Vagina (tissue), 2 donors: ENCODE data around the gene ZNF469. TPM values are rescaled to one million over a fixed set of nuclear protein-coding genes. Genes with fewer than 3 reads are reported as not detected.

Source experiments
- DNase-seq, 2 donors: peaks; one replicate each; pipeline ENCODE4 v3.0.0-alpha.2; 2017; ENCODE audit errors: extremely low spot score in 2 of 2
- H3K27ac ChIP-seq: fragments of 200-600 bp; sonication (generic); one replicate; pipeline ENCODE4 v1.5.1; 2019
- H3K27me3 ChIP-seq: fragments of 200-600 bp; sonication (generic); one replicate; pipeline ENCODE4 v1.5.1; 2019
- H3K36me3 ChIP-seq, 2 donors: fragments of 200-600 bp; sonication (generic); one replicate each; pipeline ENCODE4 v1.5.1; 2017 to 2019
- H3K4me1 ChIP-seq: fragments of 200-600 bp; sonication (generic); one replicate; pipeline ENCODE4 v1.5.1; 2019
- H3K4me3 ChIP-seq, 2 donors: fragments of 200-600 bp; sonication (generic); 1 replicate in 1 of 2; 2 replicates in 1 of 2; pipeline ENCODE4 v1.5.1; 2016 to 2019
- H3K9me3 ChIP-seq: fragments of 200-600 bp; sonication (generic); one replicate; pipeline ENCODE4 v1.5.1; 2019
- CTCF ChIP-seq, 3 experiments: fragments of 450-650 bp in 2 of 3; fragments of 200-600 bp in 1 of 3; sonication (generic) in 1 of 3; IDR thresholded peaks; one replicate each; pipeline ENCODE4 v1.5.1; 2017 to 2019; ENCODE audit warnings: antibody characterized with exemption in 3 of 3, mild to moderate bottlenecking in 2 of 3, moderate library complexity in 2 of 3
- POLR2A ChIP-seq, 2 donors: fragments of 450-650 bp; IDR thresholded peaks; one replicate each; pipeline ENCODE4 v1.6.1; 2017; ENCODE audit warnings: antibody characterized with exemption in 2 of 2, mild to moderate bottlenecking in 2 of 2, moderate library complexity in 2 of 2
- POLR2AphosphoS5 ChIP-seq, 2 donors: sonication (generic); formaldehyde crosslinking; IDR thresholded peaks; one replicate each; pipeline ENCODE4 v1.9.0; 2017; ENCODE audit warnings: antibody characterized with exemption in 2 of 2, mild to moderate bottlenecking in 2 of 2, low read depth in 1 of 2; ENCODE audit not compliant: insufficient read depth in 1 of 2
- intact Hi-C: fragments of 100-400 bp; cut with DNase I; formaldehyde crosslinking; loops from one replicate; pipeline ENCODE4 v1.15.1; 2023
- total RNA-seq: library from RNA; depleted of rRNA; stranded (reverse); fragments of >200 nt; gene quantifications from one replicate; pipeline ENCODE4 v1.2.3, GENCODE V29; 2016

Gene ZNF469
- total RNA-seq, 1 donor from 2014 or later, result 2.2 TPM

- intact Hi-C loops, result no loop called here
Measured at GRCh38 chr16:88421301-88421700, 38.5 kb downstream of the ZNF469 start.

GRCh38 chr16:88421871-88422433 lies 39.2 kb downstream of the ZNF469 start:
- no peak for TF ChIP-seq CTCF (IDR thresholded peaks at IDR 0.05)
- TF ChIP-seq POLR2AphosphoS5 (IDR thresholded peaks at IDR 0.05; ENCODE audit: insufficient read depth in 1 of 2, low read depth in 1 of 2), result no peak
- no peak for TF ChIP-seq POLR2A (IDR thresholded peaks at IDR 0.05)
- H3K4me3 ChIP-seq, result no peak overlapping the region
- H3K27me3 ChIP-seq, result no peaks in the 10 kb centered on the region
- peaks cover 4% of the 10 kb centered on the region for H3K4me1 ChIP-seq
- DNase-seq, result no peak
- H3K36me3 ChIP-seq, result no peaks in the 10 kb centered on the region
- intact Hi-C loops, result no loop called here
- H3K27ac ChIP-seq, result no peak overlapping the region
- H3K9me3 ChIP-seq, result no peaks in the 10 kb centered on the region

More at GRCh38 chr16:88421301-88421700, 38.5 kb downstream of the ZNF469 start:
- no peak for DNase-seq
- Histone ChIP-seq H3K4me3 (no peak overlapping the region), H3K27me3 (no peaks in the 10 kb centered on the region), H3K9me3 (no peaks in the 10 kb centered on the region), H3K4me1 (peaks cover 4% of the 10 kb centered on the region), H3K27ac (no peak overlapping the region), H3K36me3 (no peaks in the 10 kb centered on the region)
- TF ChIP-seq POLR2AphosphoS5 (IDR thresholded peaks at IDR 0.05; ENCODE audit: insufficient read depth in 1 of 2, low read depth in 1 of 2) (no peak), CTCF (IDR thresholded peaks at IDR 0.05) (no peak), POLR2A (IDR thresholded peaks at IDR 0.05) (no peak)

GRCh38 chr16:88422733-88423447 lies 40.1 kb downstream of the ZNF469 start:
- H3K27ac ChIP-seq, result no peak overlapping the region
- no peak for TF ChIP-seq CTCF (IDR thresholded peaks at IDR 0.05)
- TF ChIP-seq POLR2A (IDR thresholded peaks at IDR 0.05), result no peak
- no peak for TF ChIP-seq POLR2AphosphoS5 (IDR thresholded peaks at IDR 0.05; ENCODE audit: insufficient read depth in 1 of 2, low read depth in 1 of 2)
- no peaks in the 10 kb centered on the region for H3K9me3 ChIP-seq
- no peaks in the 10 kb centered on the region for H3K27me3 ChIP-seq
- H3K36me3 ChIP-seq, result no peaks in the 10 kb centered on the region
- H3K4me1 ChIP-seq, result peaks cover 4% of the 10 kb centered on the region
- no peak for DNase-seq
- no peak overlapping the region for H3K4me3 ChIP-seq
- intact Hi-C loops, result no loop called here

GRCh38 chr16:88423448-88423850 lies 40.7 kb downstream of the ZNF469 start:
- Histone ChIP-seq H3K9me3 (no peaks in the 10 kb centered on the region), H3K27me3 (no peaks in the 10 kb centered on the region), H3K4me3 (no peak overlapping the region), H3K36me3 (no peaks in the 10 kb centered on the region), H3K4me1 (peaks cover 6% of the 10 kb centered on the region), H3K27ac (no peak overlapping the region)
- no peak for DNase-seq
- intact Hi-C loops, result no loop called here
- no peak for TF ChIP-seq POLR2AphosphoS5 (IDR thresholded peaks at IDR 0.05; ENCODE audit: insufficient read depth in 1 of 2, low read depth in 1 of 2)
- no peak for TF ChIP-seq CTCF (IDR thresholded peaks at IDR 0.05)
- no peak for TF ChIP-seq POLR2A (IDR thresholded peaks at IDR 0.05)

GRCh38 chr16:88424587-88425235 lies 42.0 kb downstream of the ZNF469 start:
- DNase-seq, result no peak
- Histone ChIP-seq H3K27me3 (no peaks in the 10 kb centered on the region), H3K4me1 (peaks cover 18% of the 10 kb centered on the region), H3K36me3 (no peaks in the 10 kb centered on the region), H3K4me3 (no peak overlapping the region), H3K27ac (no peak overlapping the region), H3K9me3 (no peaks in the 10 kb centered on the region)
- intact Hi-C loops, result no loop called here
- TF ChIP-seq CTCF (IDR thresholded peaks at IDR 0.05) (no peak), POLR2AphosphoS5 (IDR thresholded peaks at IDR 0.05; ENCODE audit: insufficient read depth in 1 of 2, low read depth in 1 of 2) (no peak), POLR2A (IDR thresholded peaks at IDR 0.05) (no peak)
